ENCODE data around the gene NBPF3. TPM values are rescaled to one million over a fixed set of nuclear protein-coding genes. Genes with fewer than 3 reads are reported as not detected.

The NBPF3 gene
- total RNA-seq, 1 donor from 2014 or later, result 17.5 TPM

- TF ChIP-seq CTCF (IDR thresholded peaks at IDR 0.05; ENCODE audit: unreplicated experiment), result no peak
- no peak overlapping the region for H3K27ac Mint-ChIP-seq
Measured at GRCh38 chr1:21532992-21533534, 93.1 kb downstream of the NBPF3 start.

GRCh38 chr1:21534146-21534545 is 94.2 kb downstream of the NBPF3 start:
- no peaks in the 10 kb centered on the region for H3K36me3 Mint-ChIP-seq
- no peak overlapping the region for H3K4me3 Mint-ChIP-seq
- H3K9me3 Mint-ChIP-seq, result no peaks in the 10 kb centered on the region
- no peak overlapping the region for H3K27ac Mint-ChIP-seq
- TF ChIP-seq CTCF (IDR thresholded peaks at IDR 0.05; ENCODE audit: unreplicated experiment), result no peak
- peaks cover 4% of the 10 kb centered on the region for H3K4me1 Mint-ChIP-seq
- peaks cover 9% of the 10 kb centered on the region for H3K27me3 Mint-ChIP-seq (ENCODE audit: low read depth)
- no peak for DNase-seq (ENCODE audit: low spot score in 2 of 2, unreplicated experiment in 2 of 2)

More at GRCh38 chr1:21532992-21533534, 93.1 kb downstream of the NBPF3 start:
- DNase-seq (ENCODE audit: low spot score in 2 of 2, unreplicated experiment in 2 of 2), result no peak
- Mint-ChIP-seq H3K36me3 (no peaks in the 10 kb centered on the region), H3K27me3 (ENCODE audit: low read depth) (peaks cover 9% of the 10 kb centered on the region), H3K9me3 (no peaks in the 10 kb centered on the region), H3K4me1 (peaks cover 3% of the 10 kb centered on the region), H3K4me3 (no peak overlapping the region)

Other genes starting within 250 kb of the NBPF3 start
- gene ECE1, start 149.7 kb upstream of the NBPF3 start, total RNA-seq, result 39.3 to 41.8 TPM (median 41.1 TPM) in 3 replicates
- 0.59 to 1.2 TPM (median 0.89 TPM) in 3 replicates for gene ALPL, start 69.3 kb downstream of the NBPF3 start, total RNA-seq
- 7.1 to 10.2 TPM (median 8.0 TPM) in 3 replicates for gene RAP1GAP, start 229.2 kb downstream of the NBPF3 start, total RNA-seq

Data from mesothelial cell of epicardium (in vitro differentiated cells).